ENCODE data around the gene UCHL1. TPM values are rescaled to one million over a fixed set of nuclear protein-coding genes. Genes with fewer than 3 reads are reported as not detected.
A peak's percentile ranks its signal among the peaks of the same experiment; 100 is the strongest.

UCHL1 gene
- polyA plus RNA-seq, 2 of the 4 experiments (the other 2 are of a cell fraction), result 953 to 1,819 TPM

GRCh38 chr4:41257257-41257901, 651 bp downstream of the UCHL1 start:
- DNase-seq (ENCODE audit: low read depth in 1 of 2, low spot score in 1 of 2) (peak; percentile 24 to 79), FAIRE-seq (no peak), ATAC-seq (peak; percentile 74 to 84)
- H3K9me3 ChIP-seq, result no peaks in the 10 kb centered on the region
- TF ChIP-seq HEYL (CRISPR knock-in tag; IDR thresholded peaks at IDR 0.05) (no peak), PHF8 (IDR thresholded peaks at IDR 0.05; ENCODE audit: borderline replicate concordance, low read depth) (no peak; the same call in none of the 2 replicates), CTCF (IDR thresholded peaks at IDR 0.05) (no peak), BHLHE40 (IDR thresholded peaks at IDR 0.05; ENCODE audit: low read depth, low read length) (peak; percentile 28; the same call in 1 of the 2 replicates), MAFK (IDR thresholded peaks at IDR 0.05; ENCODE audit: partially characterized antibody) (peak; percentile 89), ATOH8 (CRISPR knock-in tag; IDR thresholded peaks at IDR 0.05; ENCODE audit: low read depth) (no peak), NFE2L2 (conservative IDR thresholded peaks at IDR 0.05; ENCODE audit: low read length) (peak; percentile 38; the same call in 1 of the 2 replicates), ESRRA (IDR thresholded peaks at IDR 0.05; ENCODE audit: borderline replicate concordance, low read length) (no peak), MYC (IDR thresholded peaks at IDR 0.05; ENCODE audit: borderline replicate concordance, low read length) (no peak; the same call in 1 of the 2 replicates), E2F6 (IDR thresholded peaks at IDR 0.05; ENCODE audit: borderline replicate concordance, low read depth) (peak; percentile 73; the same call in 1 of the 2 replicates), HDAC2 (IDR thresholded peaks at IDR 0.05) (no peak), JUNB (IDR thresholded peaks at IDR 0.05) (no peak), POLR2AphosphoS2 (conservative IDR thresholded peaks at IDR 0.05; ENCODE audit: low read length) (no peak), MAX (IDR thresholded peaks at IDR 0.05) (peak; percentile 92), HOXA7 (CRISPR knock-in tag; IDR thresholded peaks at IDR 0.05) (no peak), RFX5 (IDR thresholded peaks at IDR 0.05) (no peak)
- H3K4me2 ChIP-seq, result peak overlapping the region; percentile 92
- H3K27ac ChIP-seq, result peak overlapping the region; percentile 99
- H3K4me1 ChIP-seq, result peaks cover 33% of the 10 kb centered on the region
- peak overlapping the region; percentile 99 for H3K4me3 ChIP-seq
- no CpG with 5 or more reads among the region's 69 CpGs for WGBS (ENCODE audit: missing lambda C conversion rate)
- ChIA-PET CTCF (interaction anchor here (1.7 kb wide), 2 partner anchors 101 to 349 kb away, joined by 4 read pairs; no protein-coding TSS in a partner anchor), POLR2A (interaction anchor here (1.0 to 4.7 kb wide), 13 partner anchors 9 to 360 kb away, joined by 3 to 72 read pairs (median 6); partner anchors contain the start of gene APBB2)

- ChIA-PET CTCF (interaction anchor here (1.2 to 1.7 kb wide), 4 partner anchors 10 to 403 kb away, joined by 4 to 6 read pairs (median 4); no protein-coding TSS in a partner anchor), POLR2A (interaction anchor here (4.4 to 4.7 kb wide), 2 partner anchors 11 to 43 kb away, joined by 23 to 72 read pairs; partner anchors contain the start of gene APBB2)
- Histone ChIP-seq H3K4me3 (peak overlapping the region; percentile 99), H3K4me1 (peaks cover 33% of the 10 kb centered on the region), H3K27ac (peak overlapping the region; percentile 99), H3K9me3 (no peaks in the 10 kb centered on the region), H3K4me2 (peak overlapping the region; percentile 92)
- no peak for DNase-seq (ENCODE audit: low read depth in 1 of 2, low spot score in 1 of 2)
- no peak for FAIRE-seq
- TF ChIP-seq SMC3 (IDR thresholded peaks at IDR 0.05), result no peak
- no peak for TF ChIP-seq HOXB13 (CRISPR knock-in tag; IDR thresholded peaks at IDR 0.05; ENCODE audit: low read depth)
- TF ChIP-seq MAX (IDR thresholded peaks at IDR 0.05), result no peak
- no peak for TF ChIP-seq PHF8 (IDR thresholded peaks at IDR 0.05; ENCODE audit: borderline replicate concordance, low read depth)
- TF ChIP-seq RAD21 (conservative IDR thresholded peaks at IDR 0.05 in 1 of 2, IDR thresholded peaks at IDR 0.05 in 1 of 2), result no peak
- no peak for TF ChIP-seq CBX8 (IDR thresholded peaks at IDR 0.05)
- no peak for TF ChIP-seq EHMT2 (IDR thresholded peaks at IDR 0.05; ENCODE audit: low read depth)
- no peak for TF ChIP-seq NFE2L2 (conservative IDR thresholded peaks at IDR 0.05; ENCODE audit: low read length)
- TF ChIP-seq MAZ (IDR thresholded peaks at IDR 0.05; ENCODE audit: borderline replicate concordance, low read depth, low read length), result no peak
- TF ChIP-seq ELK1 (IDR thresholded peaks at IDR 0.05; ENCODE audit: low read depth, low read length), result no peak
- no peak for TF ChIP-seq NR3C1 (IDR thresholded peaks at IDR 0.05)
- TF ChIP-seq CBX2 (IDR thresholded peaks at IDR 0.05; ENCODE audit: borderline replicate concordance, low read depth), result no peak
- WGBS (ENCODE audit: missing lambda C conversion rate), result 3% methylated on average over 10 of the region's 11 CpGs
- ATAC-seq, result no peak
Observed at GRCh38 chr4:41257906-41258305, 1.2 kb downstream of the UCHL1 start.
